HG03378 (cell line): ENCODE results near the gene ZNF506.
A peak's percentile ranks its signal among the peaks of the same experiment; 100 is the strongest.
"Not testable (repeated sequence)": the region's sequence is repeated elsewhere in the genome, so short reads cannot be mapped to it uniquely, and the experiment has no call there.

ENCODE experiments used
- ATAC-seq: cut with Tn5 transposase; IDR thresholded peaks from one replicate; pipeline ENCODE4 v1.9.1; 2021; ENCODE audit warnings: mild to moderate bottlenecking, moderate library complexity; ENCODE audit not compliant: unreplicated experiment

Gene ZNF506

DNA sequence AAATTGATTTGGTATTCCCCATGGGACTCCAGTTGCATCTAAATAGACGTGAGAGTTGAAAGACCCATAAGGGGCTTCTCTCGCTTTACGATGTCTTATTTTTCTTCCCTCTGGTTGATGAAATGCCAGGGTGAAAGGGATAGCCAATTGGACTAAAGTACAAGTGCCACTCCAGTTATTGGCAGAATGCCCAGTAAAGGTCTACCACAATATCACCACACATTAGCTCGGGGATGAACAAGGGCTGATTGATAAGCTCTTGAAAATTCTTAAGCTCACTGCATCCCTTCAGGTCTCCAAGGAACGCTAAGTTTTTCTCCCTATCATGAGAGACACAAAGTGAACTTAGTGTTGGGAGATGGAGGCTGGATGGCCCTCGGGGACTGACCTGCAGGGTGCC, 39.8 kb downstream of the ZNF506 start:
- ATAC-seq: not testable (repeated sequence)

DNA sequence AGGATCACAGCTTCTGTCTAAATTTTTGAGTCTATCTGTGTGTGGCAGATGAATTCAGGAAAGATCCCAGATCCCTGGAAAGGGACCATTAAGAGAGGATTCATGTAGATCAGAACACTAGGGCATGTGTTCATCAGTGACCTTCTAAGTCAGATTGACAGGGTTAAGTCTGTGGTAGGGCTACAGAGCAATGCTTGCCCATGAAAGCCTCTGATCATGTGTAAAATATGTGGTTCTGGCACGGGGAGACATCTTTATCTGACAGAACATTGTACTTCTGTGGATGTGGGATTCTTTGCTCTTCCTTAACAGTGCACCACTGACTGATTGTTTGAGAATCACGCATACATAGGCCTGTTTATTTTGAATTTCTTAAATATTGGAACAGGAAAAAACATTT, 42.9 kb downstream of the ZNF506 start:
- no peak for ATAC-seq

DNA sequence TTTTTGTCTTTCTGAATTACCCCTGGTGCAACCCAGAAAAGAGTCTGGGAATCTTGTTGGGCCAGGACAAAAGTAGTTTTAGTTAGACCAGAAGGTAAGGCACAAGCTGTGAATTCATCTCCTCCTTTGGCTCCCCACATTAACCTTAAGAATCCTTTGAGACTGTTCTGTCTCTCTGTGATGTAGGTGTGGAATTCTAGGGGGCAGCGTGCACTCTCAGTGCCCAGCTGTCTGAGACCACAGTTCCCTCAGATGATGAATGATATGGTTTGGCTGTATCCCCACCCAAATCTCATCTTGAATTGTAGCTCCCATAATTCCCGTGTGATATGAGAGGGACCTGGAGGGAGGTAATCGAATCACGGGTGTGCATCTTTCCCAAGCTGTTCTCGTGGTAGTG, 43.9 kb downstream of the ZNF506 start:
- ATAC-seq: no peak

DNA sequence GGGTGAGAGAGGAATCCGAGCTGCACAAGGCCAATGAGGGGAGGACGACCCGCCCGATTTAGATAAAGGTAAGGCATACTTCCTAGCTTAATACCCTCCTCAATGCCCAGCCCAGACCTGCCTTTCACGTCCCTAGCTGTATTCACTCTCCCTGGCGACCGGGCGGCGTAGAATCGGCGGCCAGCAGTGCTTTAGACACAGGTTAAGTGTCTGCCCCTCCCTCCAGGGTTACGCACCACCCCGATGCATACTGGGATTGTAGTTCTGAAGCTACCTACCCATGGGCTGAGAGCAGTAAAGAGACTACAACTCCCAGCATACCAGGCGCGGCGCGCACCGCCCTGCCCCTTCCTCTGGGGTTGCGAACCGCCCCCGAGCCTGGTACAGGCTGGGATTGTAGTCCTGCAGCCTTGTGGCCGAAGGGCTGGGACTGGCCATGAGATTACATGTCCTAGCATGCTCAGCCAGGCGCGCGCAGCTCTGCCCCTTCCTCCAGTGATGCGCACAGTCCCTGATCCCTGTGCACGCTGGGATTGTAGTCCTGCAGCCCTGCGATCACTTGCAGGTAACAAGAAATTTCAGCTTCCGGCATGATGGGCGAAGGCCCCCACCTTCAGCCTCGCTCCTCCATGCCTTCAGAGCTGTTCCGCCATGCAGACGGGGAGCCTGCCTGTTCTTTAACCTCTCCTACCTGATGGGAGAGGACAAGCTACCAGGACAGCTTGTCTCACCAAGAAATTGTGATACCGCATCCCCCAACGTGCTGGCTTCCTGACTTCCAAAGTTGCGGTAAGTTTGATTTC, 45.1 kb downstream of the ZNF506 start:
- ATAC-seq: peak; percentile 98

DNA sequence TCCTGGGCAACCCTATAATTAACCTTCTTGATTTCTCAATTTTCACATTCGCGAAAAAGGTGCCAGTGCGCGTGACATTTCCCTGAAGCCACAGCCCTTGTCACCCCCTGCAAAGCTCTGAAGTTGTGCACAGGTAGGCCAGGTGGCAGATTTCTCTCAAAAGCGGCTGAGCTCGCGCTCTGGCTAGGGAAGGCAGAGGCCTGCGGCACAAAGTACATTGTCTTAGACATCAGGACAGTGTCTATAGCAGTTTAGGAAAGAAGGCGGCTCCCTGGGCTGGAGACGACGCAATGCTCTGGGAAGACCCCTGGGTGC, 45.7 kb downstream of the ZNF506 start:
- no peak for ATAC-seq

DNA sequence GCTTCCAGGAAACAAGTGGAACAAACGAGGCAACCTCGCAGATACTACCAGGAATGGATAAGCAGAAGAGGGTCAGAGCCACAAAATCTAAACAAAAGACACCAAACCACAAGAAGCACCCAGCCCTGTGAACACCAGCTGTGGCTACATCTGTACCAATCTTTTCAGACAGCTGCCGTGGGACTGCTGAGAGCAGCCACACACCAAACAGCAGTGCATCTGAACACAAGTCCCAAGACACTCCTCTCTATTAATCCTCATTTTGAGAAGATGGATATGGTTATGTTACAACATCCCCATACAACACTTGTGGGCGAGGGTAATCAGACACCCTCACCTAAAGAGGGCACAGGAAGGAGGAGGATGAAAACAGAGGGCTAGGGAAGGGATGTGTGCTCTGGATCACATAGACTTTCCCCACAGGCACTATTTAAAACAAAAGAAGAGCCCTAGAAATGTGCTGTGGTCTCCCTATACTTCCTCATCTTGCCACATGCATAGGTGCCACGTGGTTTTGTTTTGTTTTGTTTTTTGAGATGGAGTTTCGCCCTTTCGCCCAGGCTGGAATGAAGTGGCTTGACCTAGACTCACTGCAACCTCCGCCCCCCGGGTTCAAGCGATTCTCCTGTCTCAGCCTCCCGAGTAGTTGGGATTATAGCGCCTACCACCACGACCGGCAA, 47.1 kb downstream of the ZNF506 start:
- ATAC-seq: no peak

DNA sequence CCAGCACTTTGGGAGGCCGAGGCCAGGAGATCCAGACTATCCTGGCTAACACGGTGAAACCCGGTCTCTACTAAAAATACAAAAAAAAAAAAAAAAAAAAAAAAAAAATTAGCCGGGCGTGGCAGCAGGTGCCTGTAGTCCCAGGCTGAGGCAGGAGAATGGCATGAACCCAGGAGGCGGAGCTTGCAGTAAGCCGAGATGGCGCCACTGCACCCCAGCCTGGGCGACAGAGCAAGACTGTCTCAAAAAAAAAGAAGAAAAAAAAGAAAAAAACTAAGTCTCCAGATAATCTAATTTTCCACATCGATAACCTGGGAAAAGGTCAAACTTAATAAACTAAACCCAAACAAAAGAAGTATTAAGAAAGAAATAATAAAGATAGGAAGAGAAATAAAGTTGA, 49.6 kb downstream of the ZNF506 start:
- not testable (repeated sequence) for ATAC-seq

DNA sequence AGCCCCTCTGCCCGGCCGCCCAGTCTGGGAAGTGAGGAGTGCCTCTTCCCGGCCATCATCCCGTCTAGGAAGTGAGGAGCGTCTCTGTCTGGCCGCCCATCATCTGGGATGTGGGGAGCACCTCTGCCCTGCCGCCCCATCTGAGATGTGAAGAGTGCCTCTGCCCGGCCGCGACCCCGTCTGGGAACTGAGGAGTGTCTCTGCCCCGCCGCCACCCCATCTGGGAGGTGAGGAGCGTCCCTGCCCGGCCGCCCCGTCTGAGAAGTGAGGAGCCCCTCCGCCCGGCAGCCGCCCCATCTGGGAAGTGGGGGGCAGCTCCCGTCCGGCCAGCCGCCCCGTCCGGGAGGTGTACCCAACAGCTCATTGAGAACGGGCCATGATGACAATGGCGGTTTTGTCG, 51.6 kb downstream of the ZNF506 start:
- ATAC-seq: not testable (repeated sequence)

DNA sequence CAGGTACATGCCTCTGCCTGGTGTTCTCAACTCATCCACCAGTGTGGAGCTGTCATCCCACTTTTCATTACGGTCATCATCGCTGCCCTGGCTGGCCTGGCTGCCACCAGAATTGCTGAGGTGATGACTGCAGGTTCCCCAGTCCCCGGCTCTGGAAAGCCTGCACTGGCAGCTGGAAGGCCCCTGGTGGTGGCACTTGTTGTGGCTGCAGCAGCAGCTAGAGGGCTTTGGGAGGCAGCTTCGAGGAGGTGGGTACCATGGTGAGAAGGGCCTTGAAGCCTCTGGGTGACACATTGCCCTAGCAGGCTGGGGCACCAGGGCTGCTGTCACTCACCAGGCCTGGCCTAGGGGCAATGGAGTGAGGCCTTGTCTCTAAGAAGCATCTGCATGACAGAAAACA, 63.4 kb downstream of the ZNF506 start:
- ATAC-seq: no peak

DNA sequence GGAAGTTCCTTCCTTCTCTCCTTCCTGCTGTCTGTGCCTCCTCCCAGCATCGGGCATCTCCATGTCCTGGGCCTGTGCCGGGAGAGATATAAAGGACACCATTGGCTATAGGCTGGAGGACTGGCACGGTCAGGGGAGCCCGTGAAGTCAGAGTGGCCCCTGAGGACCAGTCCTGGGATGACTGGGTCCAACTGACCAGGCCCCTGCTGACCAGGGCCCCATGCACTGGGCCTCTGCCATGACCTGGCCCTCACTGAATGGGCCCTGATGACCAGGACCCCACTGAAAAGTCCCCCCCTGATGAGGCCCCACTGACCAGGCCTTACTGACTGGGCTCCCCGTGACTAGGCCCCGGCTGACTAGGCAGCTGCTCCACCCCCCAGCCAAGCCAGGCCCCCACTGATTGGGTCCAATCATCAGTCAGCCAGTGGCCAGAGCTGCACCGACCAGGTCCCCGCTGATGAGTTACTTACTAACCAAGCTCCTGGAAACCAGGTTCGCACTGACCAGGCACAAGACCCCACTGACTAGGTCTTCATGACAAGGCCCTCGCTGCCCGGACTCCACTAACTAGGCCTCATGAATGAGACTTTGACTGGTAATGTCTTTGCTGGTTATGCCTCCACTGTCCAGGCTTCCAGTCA, 68.7 kb downstream of the ZNF506 start:
- ATAC-seq: no peak

DNA sequence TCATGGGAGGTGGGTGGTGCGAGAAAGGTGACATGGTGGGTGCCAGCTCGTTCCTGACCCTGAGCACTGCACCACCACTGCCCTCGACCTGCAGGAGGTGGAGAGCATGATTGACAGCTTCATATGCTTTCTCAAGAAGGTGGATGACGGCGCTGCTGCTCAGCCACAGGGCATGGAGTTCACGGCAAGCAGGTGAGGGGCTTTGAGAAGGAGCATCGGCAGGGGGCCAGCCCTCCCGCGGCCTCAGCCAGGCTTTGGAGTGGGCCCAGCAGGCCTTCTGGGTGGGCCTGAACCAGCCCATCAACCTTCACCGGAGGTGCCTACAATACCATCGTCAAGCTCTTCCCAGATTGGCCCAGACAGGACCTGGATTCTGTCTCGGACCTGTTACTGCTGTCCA, 69.7 kb downstream of the ZNF506 start:
- ATAC-seq: no peak

DNA sequence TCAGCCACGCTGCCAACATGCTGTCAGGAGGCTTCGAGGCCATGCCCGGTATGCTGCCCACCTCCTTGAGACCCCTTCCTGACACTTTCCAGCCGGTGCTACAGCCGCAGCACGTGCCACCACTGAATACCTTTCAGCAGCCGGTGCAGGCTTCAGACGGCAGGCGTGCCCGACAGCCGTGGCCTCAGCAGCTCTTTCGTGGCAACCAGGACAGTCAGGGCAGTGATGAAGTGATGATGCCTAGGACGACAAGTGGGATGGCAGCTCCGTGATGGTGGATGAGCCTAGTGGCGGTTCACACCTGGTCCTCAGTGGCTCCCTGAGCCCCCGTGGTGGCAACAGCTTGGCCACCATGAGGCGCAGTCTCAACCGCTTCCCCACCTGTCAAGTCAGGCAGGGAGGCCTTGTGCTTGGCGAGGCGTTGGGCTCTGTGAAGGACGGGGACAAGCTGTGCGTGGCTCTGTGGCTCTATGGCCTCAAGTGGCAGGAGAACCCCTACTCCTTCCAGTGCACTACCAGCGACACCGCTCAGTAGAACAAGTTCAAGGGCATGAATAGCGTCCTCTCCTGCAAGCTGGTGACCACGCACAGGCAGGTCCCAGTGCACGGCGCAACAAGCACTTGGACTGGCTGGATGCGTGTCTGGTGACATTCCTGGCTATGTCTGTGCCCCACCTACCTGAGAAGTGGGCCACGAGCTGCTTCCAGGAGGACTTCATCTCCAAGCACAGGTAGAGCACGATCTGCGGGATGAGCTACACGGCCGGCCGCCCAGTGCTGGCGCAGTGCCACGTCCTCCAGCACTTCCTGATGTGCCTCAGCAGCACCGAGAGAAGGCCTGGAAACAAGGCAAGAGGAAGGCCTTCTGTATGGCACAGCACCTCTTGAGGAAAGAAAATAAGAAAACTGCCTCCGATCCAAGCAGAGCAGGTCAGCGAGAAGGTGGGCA, 70.4 kb downstream of the ZNF506 start:
- ATAC-seq: no peak

DNA sequence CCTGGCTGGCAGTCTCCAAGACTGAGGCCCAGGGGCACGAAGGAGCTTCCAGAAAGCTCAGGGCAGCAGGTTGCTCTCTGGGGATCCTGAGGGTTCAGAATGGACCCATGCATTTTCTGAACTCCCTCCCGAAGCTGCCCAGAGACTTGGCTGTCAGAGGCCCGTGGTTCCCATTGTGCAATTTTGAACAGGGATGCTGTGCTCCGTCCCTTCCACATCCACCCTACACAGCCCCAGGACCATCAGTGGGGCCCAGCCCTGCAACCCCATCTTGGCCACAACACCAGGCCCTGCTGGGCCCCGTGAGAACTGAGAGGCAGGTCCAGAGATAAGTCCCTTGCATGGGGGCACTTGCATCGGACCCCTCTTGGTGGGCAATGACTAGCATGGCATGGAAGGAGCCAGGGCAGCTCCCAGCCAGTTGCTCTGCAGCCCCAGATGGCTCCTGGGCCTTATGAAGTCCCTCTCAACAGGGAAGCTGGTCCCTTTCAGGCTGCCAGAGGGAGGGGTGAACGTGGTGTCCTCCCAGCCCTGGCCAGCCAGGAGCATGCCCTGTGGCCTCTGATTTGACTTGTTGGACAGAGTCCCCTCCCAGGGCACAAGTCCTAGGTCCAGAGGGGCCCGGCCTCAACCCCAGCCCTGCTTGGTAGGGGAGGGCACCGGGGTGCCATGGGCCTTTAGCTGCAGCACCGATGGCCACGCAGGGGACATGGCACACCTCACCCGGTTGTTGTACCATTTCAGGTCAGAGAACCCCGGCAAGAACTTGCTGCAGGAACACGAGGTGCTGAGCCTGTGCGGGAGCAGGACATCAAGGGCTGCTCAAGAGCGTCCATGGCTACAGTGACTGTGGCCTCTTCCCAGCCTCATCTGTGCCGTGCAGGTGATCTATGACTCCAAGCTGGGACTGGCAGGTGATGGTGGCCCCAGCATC, 71.4 kb downstream of the ZNF506 start:
- no peak for ATAC-seq

DNA sequence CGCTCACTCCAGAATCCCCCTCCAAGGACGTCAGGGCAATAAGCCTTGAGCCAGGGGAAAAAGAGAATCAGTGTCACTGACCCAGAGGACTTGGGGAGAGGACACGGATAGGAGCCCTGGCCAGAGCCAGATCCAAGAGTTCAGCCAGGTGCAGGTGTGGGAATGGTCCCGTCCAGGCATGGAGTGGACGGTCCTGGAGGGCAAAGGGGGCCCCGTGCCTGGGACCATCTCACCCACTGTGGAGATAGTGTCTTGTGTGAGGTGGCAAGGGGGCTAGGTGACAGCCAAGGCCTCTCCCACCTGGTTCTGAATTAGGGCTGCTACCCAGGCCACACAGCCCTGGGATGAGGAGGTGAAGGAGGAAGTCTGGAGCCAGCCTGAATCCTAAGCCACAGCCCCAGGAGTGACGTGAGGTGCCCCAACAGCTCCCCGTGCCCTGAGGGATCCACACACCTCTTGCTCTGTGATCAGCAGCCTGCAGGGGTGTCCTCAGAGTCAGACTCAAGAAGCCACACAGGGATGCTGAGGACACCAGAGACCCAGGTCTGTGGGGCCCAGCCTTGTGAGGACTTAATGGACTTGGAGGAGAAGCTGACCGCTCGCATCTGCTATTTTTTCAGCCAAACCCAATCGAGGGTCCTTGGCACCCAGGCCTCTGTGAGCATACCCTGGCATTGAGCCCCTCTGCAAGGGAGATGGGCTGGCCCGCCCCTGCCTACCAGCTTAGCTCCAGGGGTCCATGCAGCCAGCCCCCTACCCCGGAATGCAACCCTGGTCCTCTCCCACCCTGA, 72.2 kb downstream of the ZNF506 start:
- ATAC-seq: no peak

DNA sequence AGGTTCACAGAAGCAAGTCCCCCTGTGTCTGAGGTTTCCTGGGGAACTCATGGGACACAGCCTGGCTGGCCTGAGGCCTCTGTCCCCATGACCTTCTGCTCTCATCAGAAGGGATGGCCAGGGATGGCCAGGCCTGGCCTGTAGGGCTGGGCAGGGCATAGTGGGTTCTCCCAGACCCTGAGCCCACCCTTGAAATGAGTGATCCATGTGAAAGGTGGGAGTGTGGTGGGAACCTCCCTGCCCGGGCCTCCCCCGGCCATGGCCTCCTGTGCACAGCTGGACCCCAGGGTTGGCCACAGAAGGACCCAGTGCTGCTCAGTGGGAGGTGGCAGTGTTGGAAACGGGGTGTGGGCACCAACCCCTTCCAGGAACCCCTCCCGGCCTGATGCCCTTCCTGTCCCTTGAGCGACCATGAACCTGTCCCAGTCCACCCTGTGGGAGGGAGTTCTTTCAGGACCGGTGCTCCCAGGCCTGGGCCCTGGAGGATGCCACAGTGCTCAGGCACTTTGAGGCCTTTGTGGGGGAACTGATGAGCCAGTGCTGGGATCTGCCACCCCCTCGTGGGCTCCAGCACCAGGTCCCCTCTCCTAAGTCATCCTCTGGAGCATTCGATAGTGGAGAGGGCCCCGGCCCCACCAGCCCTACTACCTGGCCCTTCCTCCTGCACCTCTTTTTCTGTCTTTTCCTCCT, 73.2 kb downstream of the ZNF506 start:
- ATAC-seq: no peak

DNA sequence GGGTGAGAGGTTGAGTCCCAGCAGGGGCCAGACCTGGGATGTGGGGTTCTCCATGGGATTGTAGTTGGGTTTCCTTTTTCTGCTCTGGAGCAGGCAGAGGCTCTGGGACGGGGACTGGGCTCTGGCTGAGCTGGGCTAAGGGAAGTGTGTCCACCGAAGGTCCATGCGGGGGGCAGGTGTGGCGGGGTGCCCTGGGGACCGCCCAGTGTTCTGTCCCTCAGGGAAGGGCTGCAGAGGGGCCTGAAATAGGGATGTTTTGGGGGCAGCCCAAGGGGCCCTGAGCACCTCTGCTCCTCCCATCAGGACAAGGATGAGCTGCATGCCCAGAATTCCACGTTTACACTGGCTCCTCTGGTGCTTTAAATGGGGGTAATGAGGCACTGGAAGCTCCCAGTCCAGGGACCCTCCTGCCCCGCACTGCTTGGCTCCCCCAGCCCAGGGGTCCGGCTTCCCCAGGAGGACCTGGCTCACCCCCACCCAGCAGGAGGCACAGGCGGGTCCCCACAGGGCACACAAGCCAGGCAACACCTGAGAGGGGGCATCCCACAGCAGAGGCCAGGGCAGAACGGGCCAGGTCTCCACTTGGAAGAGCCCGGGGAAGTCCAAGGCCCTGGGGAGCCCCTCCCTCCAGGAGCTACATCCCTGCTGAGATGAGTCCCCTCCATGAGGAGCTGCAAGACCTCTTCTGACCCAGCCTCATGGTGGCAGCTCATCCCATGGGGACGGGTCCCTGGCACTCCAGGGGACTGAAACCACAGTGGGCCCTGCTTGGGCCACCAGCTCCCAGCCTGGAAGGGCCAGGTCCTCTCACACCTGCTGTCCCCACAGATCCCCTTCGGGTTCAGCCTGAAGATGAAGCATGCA, 74.0 kb downstream of the ZNF506 start:
- ATAC-seq: no peak

DNA sequence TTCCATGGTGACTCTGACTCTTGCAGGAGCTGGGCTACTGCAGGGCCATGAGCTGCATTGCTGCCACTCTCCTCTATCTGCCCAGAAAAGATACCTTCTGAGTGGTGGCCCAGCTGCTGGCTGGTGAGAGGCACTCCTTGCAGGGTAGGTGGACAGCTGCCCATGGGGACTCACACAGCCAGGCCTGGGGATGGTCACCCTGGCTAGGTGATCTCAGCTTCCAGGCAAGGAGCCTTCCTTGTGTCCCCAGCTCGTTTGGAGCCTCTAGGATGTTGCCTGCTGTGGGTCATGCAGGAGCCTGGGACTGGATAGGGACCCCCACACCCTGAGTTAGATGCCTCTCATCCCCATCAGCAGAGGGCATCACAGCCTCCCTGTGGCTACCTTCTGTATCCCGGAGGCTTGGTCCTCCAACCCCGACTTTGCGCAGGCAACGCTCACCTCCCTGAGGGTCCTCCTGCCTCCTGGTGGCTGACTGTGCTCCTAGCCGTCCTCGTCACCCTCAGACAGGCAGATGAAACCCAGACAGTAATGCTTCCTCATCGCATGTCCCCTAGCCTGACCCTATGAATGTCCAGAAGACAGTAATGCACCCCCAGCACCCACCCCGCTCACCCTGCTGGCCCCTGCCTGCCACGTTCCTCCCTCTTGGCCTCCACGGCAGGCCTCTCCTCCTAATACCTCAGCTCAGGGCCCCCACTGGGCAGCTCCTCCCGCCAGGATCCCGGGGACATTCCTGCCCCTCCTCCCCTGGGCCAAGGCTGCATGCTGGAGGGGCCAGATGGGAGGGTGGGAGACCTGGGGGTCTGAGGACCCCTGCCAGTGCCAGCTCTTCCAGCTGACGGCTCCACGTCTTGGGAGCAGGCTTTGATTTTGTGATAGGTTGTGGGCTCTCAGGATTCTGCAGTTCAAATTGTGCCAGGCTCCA, 75.0 kb downstream of the ZNF506 start:
- no peak for ATAC-seq
